ENCODE results near the gene GNL1.
"Not testable (repeated sequence)": the region's sequence is repeated elsewhere in the genome, so short reads cannot be mapped to it uniquely, and the experiment has no call there.

GRCh38 chr6:30497261-30497599 lies 59.1 kb downstream of the GNL1 start:
- TF ChIP-seq POLR2A (IDR thresholded peaks at IDR 0.05; ENCODE audit: low read length); GATA1 (IDR thresholded peaks at IDR 0.05; ENCODE audit: low read depth, low read length): not testable (repeated sequence)
